Tibial artery (tissue), 4 donors: ENCODE measurements around the gene TTC28.

ENCODE experiments used
- DNase-seq, 2 donors: peaks; one replicate each; pipeline ENCODE4 v3.0.0-alpha.2; 2019
- H3K27ac ChIP-seq, 2 donors: fragments of 200-600 bp; sonication (generic) in 1 of 2; 1 replicate in 1 of 2; 2 replicates in 1 of 2; pipeline ENCODE4 v1.5.1; 2018 to 2019; ENCODE audit warnings: mild to moderate bottlenecking in 1 of 2
- H3K27me3 ChIP-seq, 2 donors: fragments of 200-600 bp; sonication (generic) in 1 of 2; one replicate each; pipeline versions ENCODE4 v1.5.1 to v1.6.0; 2016 to 2019
- H3K36me3 ChIP-seq, 3 donors: fragments of 200-600 bp; sonication (generic) in 2 of 3; one replicate each; pipeline ENCODE4 v1.5.1; 2016 to 2019; ENCODE audit warnings: mild to moderate bottlenecking in 2 of 3
- H3K4me1 ChIP-seq, 4 donors: fragments of 200-600 bp; sonication (generic) in 2 of 4; 1 replicate in 3 of 4; 2 replicates in 1 of 4; pipeline ENCODE4 v1.5.1; 2016 to 2019
- H3K4me3 ChIP-seq, 2 donors: fragments of 200-600 bp; sonication (generic) in 1 of 2; 1 replicate in 1 of 2; 2 replicates in 1 of 2; pipeline ENCODE4 v1.5.1; 2018 to 2019; ENCODE audit warnings: mild to moderate bottlenecking in 2 of 2
- H3K9me3 ChIP-seq, 3 donors: fragments of 200-600 bp; sonication (generic) in 1 of 3; one replicate each; pipeline ENCODE4 v1.5.1; 2016 to 2019
- intact Hi-C: fragments of 100-400 bp; cut with DNase I; formaldehyde crosslinking; loops from one replicate; pipeline ENCODE4 v1.15.0; 2023; ENCODE audit warnings: low total_unique reads
- TF ChIP-seq, protein P1 (sequence below), 2 experiments: fragments of 200-600 bp in 1 of 2; fragments of 450-650 bp in 1 of 2; IDR thresholded peaks; one replicate each; pipeline ENCODE4 v1.5.1; 2017 to 2019; ENCODE audit warnings: antibody characterized with exemption in 2 of 2, mild to moderate bottlenecking in 1 of 2, moderate library complexity in 1 of 2

TTC28 gene

DNA sequence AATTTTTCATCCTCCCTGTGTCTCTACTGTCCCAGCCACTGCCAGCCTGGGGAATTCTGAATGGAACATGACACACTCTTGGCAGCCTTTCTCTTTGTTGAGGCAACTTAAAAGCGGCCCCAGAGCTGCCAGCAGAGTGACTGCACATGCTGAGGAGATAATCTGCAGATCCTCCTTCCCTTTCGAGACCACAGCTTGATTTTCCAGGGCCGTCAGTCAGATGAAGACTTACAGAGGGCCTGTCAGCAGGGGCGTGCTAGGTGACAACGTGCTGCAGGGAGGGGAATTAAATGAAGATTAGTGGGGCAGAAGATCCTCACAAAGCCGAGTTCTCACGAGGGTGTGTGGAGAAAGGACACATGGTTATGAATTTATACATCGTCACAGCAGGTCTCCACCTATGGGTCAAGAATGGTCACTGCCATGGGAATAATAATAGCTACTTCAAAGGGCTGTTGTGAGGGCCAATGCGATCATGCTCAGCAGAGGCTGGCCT lies 567.0 kb downstream of the TTC28 start:
- no peaks in the 10 kb centered on the region for H3K27me3 ChIP-seq
- intact Hi-C loops, result no loop called here
- peaks cover 0 to 36% (median 12%) of the 10 kb centered on the region in 4 donors for H3K4me1 ChIP-seq
- H3K9me3 ChIP-seq, result no peaks in the 10 kb centered on the region
- no peak overlapping the region for H3K4me3 ChIP-seq
- H3K27ac ChIP-seq, result no peak overlapping the region
- TF ChIP-seq, protein P1, sequence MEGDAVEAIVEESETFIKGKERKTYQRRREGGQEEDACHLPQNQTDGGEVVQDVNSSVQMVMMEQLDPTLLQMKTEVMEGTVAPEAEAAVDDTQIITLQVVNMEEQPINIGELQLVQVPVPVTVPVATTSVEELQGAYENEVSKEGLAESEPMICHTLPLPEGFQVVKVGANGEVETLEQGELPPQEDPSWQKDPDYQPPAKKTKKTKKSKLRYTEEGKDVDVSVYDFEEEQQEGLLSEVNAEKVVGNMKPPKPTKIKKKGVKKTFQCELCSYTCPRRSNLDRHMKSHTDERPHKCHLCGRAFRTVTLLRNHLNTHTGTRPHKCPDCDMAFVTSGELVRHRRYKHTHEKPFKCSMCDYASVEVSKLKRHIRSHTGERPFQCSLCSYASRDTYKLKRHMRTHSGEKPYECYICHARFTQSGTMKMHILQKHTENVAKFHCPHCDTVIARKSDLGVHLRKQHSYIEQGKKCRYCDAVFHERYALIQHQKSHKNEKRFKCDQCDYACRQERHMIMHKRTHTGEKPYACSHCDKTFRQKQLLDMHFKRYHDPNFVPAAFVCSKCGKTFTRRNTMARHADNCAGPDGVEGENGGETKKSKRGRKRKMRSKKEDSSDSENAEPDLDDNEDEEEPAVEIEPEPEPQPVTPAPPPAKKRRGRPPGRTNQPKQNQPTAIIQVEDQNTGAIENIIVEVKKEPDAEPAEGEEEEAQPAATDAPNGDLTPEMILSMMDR (IDR thresholded peaks at IDR 0.05), result peak in 1 of 2 experiments; percentile 14
- peaks cover 0 to 7% (median 5%) of the 10 kb centered on the region in 3 donors for H3K36me3 ChIP-seq
- DNase-seq, result peak in 1 of 2 donors; percentile 30

DNA sequence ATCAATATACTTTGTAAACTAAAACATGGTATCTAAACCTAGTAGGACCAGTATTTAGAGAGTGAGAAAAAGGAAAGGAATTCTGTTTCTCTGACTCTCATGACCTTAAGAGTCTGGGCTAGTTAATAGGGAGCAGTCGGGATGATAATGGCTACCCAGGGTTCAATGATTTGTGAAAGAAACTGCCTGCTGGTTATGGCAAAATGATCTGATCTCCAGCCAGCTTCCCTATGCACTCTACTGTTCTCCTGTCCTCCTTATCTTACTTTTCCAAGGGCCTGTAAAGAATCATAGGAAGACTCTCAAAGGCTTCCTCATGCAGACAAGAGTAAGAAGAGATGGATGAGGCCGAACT lies 567.5 kb downstream of the TTC28 start:
- Histone ChIP-seq H3K36me3 (peaks cover 0 to 11% (median 10%) of the 10 kb centered on the region in 3 donors), H3K27ac (no peak overlapping the region), H3K4me1 (peaks cover 0 to 36% (median 12%) of the 10 kb centered on the region in 4 donors), H3K27me3 (no peaks in the 10 kb centered on the region), H3K9me3 (no peaks in the 10 kb centered on the region), H3K4me3 (no peak overlapping the region)
- TF ChIP-seq, protein P1 (IDR thresholded peaks at IDR 0.05), result no peak
- DNase-seq, result no peak
- intact Hi-C loops, result no loop called here

DNA sequence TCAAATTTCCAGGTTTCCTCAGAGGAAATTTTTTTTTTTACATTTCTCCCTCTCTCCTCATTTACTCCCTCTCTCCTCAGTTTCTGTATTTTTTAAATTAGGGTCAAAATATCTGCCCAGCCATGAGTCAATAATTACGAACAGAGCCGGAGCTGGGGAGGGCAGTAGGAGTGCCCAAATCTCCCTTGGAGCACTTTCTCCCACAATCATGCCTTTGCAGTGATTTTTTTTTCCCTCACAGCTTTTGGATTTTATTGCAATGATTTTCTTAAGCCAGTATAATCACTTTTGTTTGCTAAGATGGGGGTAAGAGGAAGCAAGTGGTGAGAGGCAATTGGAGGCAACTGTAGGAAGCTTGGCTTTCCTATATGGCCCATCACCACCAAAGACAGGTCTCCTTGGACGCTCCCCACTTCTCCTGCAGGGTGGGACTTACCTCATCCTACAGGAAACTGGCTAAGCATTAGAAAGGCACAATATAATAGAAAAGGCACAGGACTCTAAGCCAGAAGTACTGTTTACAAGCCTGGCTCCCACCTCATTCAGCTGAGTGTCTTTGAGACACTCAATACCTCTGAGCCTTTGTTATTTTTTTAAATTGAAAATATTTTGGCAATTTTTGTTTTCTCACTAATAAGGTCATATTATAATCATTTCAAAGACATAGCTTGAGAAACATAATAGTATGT lies 568.0 kb downstream of the TTC28 start:
- TF ChIP-seq, protein P1 (IDR thresholded peaks at IDR 0.05), result no peak
- Histone ChIP-seq H3K27ac (no peak overlapping the region), H3K36me3 (peaks cover 0 to 16% (median 12%) of the 10 kb centered on the region in 3 donors), H3K27me3 (no peaks in the 10 kb centered on the region), H3K9me3 (no peaks in the 10 kb centered on the region), H3K4me1 (peaks cover 0 to 31% (median 11%) of the 10 kb centered on the region in 4 donors), H3K4me3 (no peak overlapping the region)
- intact Hi-C loops, result no loop called here
- no peak for DNase-seq

DNA sequence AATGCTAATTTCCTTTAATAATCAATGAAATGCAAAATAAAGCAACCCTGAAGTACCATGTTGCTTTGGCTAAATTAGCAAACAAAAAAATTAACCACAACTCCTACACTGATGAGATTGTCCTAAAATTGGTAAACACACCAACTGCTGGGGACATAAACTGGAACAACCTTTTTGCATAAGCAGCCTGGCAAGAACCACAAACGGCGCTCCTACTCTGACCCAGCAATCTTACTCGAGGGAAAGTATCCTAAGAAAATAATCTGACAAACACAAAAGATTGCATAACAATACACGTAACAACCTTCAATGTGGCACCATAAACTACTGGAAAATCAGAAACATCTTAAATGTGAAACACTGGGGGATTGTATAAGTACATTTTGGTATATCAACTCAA lies 570.8 kb downstream of the TTC28 start:
- no peaks in the 10 kb centered on the region for H3K9me3 ChIP-seq
- H3K27me3 ChIP-seq, result no peaks in the 10 kb centered on the region
- DNase-seq, result no peak
- H3K4me1 ChIP-seq, result peaks cover 0 to 20% (median 2%) of the 10 kb centered on the region in 4 donors
- intact Hi-C loops, result no loop called here
- peaks cover 13 to 31% (median 26%) of the 10 kb centered on the region in 3 donors for H3K36me3 ChIP-seq
- TF ChIP-seq, protein P1 (IDR thresholded peaks at IDR 0.05), result no peak
- no peak overlapping the region for H3K4me3 ChIP-seq
- no peak overlapping the region for H3K27ac ChIP-seq

DNA sequence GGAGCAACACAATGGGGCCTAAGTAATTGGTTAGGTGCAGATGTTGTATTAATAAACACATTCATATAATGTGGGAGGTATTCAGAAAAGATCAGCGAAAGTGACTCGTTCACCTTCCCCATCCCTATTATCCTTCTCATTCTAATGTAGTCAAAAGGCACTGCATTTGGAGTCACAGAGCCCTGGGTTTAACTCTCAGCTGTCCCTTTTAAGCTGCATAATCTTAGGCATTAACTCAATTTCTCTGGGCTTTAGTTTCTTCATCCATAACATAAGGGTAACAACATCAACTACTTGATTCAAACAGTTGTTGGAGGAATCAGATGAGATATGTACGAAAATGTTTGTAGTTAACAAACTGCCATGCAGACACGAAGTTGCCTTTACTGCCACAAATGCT lies 573.0 kb downstream of the TTC28 start:
- TF ChIP-seq, protein P1 (IDR thresholded peaks at IDR 0.05), result no peak
- H3K9me3 ChIP-seq, result no peaks in the 10 kb centered on the region
- no peaks in the 10 kb centered on the region for H3K27me3 ChIP-seq
- H3K4me1 ChIP-seq, result peaks cover 0 to 7% (median 0%) of the 10 kb centered on the region in 4 donors
- DNase-seq, result no peak
- intact Hi-C loops, result no loop called here
- H3K36me3 ChIP-seq, result peaks cover 13 to 35% (median 26%) of the 10 kb centered on the region in 3 donors
- H3K4me3 ChIP-seq, result no peak overlapping the region
- H3K27ac ChIP-seq, result no peak overlapping the region
